ENCODE measurements around the gene KIF13A. TPM values are rescaled to one million over a fixed set of nuclear protein-coding genes. Genes with fewer than 3 reads are reported as not detected.
"Not testable (repeated sequence)": the region's sequence is repeated elsewhere in the genome, so short reads cannot be mapped to it uniquely, and the experiment has no call there.

Gene KIF13A
- total RNA-seq, 1 experiment from 2014 or later: 60.1 TPM

DNA sequence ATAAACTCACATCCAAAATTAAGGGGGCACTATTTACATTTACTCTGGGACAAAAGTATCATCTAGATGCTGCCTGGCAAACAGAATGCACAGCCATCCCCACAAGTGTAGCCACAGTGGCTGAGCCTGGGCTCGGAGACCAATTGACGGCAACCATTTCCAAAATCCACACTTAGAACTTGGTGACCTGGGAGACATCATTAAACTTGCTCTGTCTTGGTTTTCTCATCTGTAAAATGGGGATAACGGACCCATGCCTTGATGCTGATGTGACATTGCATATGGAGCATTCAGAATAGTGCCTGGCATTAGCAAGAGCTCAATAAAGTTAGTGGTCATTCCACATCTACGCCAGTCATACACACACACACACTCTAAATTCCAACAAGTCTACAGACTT is 140.7 kb downstream of the KIF13A start:
- no peak for DNase-seq (ENCODE audit: low read depth)

DNA sequence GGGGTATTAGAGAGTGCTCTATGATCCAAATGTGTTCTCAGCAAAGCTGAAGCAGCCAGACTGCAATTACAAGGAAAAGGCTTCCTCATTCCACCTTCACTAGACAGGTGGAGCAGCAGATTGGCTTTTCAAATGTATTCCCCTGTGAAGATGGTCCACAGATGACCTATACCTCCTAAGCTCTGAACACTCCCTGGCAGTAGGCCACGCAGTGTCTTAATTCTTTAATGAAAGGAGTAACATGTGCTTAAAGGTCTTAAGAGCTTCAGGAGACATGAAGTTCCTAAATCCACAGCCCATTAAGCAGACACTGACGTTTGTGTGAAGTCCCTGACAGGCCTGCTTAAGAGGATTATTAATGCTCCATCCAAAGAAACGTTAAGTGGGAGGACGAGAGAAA is 141.8 kb downstream of the KIF13A start:
- DNase-seq (ENCODE audit: low read depth): no peak

DNA sequence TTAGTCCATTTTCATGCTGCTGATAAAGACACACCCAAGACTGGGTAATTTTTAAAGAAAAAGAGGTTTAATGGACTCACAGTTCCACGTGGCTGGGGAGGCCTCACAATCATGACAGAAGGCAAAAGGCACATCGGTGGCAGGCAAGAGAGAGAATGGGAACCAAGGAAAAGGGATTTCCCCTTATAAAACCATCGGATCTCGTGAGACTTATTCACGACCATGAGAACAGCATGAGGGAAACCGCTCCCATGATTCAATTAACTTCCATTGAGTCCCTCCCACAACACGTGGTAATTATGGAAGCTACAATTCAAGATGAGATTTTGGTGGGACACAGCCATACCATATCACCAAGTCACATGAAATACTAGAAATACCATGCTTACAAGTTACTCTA is 142.5 kb downstream of the KIF13A start:
- DNase-seq (ENCODE audit: low read depth): not testable (repeated sequence)

DNA sequence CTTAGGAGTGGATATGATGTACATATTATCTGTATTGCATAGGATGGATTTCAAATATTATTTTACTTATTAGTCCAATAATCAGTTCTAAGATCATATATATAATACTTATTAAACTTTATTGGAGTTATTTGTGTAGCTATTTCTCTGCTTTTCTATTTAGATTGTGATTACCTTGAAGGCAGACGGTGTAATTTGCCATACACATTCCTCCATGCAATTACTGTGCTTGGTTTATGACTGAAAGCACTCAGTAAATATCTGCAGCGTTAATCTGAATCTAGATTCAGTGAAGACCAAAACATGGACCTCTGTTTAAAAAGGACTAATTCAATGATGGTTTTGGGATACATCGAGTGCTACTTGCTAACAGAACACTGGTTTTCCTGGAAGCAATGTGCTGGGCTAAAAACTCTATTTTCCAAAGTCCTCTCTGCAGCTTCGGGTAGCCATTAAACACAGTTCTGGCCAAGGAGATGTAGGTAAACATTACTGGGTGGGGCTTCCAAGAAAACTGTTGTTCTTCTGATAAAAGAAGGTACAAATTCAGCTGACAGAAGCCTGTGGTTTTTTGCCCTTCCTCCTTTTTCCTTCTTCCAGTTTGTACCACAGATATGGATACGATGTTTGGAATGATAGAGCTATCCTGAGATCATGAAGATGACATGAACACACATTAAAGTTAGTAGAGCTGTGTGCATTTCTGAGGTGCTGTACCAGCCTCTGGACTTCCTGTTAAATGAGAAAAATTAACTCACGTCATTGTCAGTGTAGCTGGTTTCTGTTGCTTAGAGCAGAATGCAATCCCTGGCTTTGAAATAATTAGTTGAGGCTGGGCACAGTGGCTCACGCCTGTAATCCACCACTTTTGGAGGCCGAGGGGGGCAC is 144.3 kb downstream of the KIF13A start:
- no peak for DNase-seq (ENCODE audit: low read depth)

DNA sequence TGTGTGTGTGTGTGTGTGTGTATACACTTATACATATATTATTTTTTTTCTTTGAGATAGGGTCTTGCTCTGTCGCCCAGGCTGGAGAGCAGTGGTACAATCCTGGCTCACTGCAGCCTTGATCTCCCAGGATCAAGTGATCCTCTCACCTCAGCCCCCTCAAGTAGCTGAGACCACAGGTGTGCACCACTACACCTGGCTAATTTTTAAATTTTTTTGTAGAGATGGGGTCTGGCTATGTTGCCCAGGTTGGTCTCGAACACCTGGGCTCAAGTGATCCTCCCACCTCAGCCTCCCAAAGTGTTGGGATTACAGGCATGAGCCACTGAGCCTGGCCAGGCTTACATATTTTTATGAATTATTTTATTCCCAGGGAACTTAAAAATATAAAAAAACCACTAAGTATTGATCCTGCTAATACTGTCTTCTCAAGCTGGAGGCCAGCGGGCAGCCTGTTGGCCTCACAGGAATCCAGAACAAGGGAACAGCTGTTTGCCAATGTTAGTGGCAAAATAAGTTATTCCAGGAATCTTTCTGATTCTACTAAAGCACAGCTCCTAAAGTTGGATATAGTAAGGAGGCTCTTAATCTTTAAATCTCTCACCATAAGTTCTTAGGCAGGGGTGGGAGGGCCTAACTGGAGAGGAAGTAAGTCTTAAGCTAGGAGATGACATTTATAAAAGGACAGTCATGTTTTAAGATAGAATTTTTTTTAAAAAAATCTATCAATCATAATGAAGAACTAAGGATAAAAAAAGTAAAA is 145.2 kb downstream of the KIF13A start:
- no peak for DNase-seq (ENCODE audit: low read depth)

DNA sequence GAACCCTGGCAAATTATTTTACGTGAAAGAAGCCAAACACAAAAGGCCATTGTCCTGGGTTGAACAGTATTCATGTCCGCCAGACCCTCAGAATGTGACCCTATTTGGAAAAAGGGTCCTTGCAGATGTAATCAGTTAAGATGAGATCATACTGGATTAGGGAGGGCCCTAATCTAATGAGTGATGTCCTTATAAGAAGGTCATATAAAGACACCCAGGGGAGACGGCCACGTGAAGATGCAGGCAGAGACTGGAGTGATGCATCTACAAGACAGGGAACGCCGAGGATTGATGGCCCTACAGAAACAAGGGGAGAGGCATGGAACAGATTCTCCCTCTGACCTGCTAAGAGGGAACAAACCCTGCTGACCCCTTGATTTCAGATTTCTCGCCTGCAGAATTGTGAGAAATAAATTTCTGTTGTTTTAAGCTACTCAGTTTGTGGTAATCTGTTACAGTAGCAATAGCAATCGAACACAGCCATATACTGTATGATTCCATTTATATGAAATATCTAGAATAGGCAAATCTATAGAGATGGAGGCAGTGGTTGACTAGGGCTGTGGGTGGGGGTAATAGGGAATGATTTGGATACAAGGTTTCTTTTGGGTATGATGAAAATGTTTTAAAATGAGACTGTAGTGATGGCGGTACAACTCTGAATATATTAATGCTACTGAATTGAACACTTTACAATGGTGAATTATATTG is 147.8 kb downstream of the KIF13A start:
- no peak for DNase-seq (ENCODE audit: low read depth)

DNA sequence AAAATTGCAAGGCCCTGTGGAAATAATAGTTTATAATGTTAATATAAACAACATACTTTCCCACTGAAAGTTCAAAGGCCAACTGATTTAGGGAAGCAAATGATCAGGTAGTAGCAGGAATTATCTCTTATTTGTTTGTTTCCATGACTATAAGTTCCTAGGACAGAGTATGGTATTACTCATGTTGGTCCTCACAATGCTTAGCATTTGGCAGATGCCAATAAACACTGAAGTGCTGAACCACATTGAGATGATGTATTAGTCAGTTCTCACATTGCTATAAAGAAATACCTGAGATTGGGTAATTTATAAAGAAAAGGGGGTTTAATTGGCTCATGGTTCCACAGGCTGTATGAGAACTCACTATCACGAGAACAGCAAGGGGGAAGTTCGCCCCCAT is 151.1 kb downstream of the KIF13A start:
- peak; percentile 75 for DNase-seq (ENCODE audit: low read depth)

DNA sequence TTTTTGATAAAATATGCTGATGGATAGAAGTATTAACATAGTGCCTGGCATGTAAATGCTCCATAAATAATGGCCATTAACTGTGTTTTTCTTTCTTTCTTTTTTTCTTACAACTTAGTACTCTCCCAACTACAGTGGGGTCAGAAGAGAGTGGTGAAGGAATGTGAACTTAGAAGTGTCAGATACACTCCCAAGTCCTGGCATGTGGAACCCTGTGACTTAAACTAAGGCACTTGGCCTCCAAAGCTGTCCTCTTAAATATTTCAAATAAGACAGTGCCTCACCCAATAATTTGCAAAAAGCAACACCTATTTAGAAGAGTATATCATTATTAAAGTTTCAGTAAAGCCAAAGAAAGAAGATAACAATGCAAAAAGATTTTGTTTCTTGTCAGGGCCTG is 151.7 kb downstream of the KIF13A start:
- no peak for DNase-seq (ENCODE audit: low read depth)

DNA sequence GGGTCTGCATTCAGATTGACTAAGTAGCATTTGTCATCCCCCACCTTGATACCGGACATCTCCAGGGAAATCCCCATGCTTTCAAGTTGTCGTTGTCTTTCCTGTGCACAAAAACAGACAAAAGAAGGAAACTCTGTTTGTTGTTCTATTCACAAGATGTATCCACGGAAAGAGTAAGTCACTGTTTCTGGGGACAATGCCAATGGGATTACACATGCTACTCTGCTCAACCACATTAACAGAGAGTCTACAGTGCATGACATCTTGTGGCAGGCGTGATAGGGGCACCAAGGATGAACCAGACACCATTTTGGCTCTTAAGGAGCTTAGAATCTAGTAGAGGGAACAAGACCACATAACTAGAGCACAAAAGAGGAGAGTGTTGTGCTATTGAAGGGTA is 156.3 kb downstream of the KIF13A start:
- peak; percentile 99 for DNase-seq (ENCODE audit: low read depth)

DNA sequence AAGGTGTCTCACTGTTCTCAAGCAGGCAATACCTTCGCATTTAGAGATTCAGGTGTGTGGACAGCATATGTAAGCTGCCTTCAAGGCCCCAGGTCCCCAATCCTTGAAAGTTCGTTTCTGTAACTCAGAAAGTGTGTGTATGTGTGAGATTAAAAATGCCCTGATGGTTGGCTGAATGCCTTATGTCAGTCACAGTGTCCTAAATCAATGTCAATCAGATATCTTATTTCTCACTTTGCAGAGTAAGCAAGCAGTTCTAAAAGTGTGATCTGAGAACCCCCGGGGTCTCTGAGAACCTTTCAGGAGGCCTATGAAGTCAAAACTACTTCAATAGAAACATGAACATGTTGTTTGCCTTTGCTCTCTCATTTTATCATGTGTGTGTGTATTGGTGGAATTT is 157.5 kb downstream of the KIF13A start:
- DNase-seq (ENCODE audit: low read depth): no peak

DNA sequence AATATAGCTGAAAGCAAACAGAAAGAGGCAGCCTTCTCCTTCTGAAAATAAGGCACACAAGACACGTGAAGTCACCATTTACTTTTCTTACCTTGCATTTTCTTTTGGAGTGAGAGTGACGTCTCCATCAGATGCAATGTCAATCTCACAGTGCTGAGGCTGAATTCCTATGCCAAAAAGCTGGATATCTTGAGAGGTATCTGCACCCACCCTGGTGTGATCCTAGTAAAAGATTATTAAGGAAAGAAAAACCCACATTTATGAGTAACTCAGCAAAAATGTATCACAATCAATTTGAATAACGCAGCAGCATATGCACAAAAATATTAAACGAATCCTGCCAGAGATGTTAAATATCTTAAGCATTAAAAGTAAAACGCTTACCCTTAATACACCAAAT is 159.3 kb downstream of the KIF13A start:
- DNase-seq (ENCODE audit: low read depth): no peak

DNA sequence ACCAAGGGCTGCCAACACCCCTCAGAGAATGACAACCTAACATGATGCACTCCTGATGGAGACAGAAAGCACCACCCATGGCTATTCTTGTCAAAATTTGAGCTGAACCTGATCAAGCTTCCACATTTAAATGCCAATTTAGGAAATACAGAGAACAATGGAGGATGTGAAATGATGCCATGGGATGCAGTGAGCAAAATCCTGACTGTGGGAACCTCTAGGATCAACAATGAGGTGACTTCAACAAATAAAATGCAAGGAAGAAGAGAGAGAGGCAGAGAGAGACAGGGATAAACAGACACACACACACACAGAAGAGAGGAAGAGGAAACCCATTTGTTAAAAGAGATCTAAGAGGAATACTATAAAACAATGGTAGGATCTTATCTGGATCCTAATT is 161.1 kb downstream of the KIF13A start:
- no peak for DNase-seq (ENCODE audit: low read depth)

DNA sequence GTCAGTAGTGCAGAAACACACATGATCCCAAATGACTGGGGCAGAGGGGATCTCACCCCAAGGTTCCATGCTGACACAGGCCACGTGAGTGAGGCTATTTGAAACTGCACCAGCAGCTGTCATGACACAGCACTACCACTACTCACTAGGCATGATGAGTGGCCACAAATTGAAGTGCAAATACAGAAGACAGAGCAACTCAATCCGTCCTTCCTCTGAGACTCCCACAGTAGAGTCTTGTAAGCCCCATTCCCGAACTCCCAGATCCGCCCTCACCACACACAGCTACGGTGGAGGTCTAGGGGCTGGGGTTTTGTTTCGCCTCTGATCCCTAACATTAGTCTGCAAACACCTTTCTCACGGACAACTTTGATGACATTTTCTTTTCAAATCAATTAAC is 167.4 kb downstream of the KIF13A start:
- DNase-seq (ENCODE audit: low read depth): peak; percentile 12

DNA sequence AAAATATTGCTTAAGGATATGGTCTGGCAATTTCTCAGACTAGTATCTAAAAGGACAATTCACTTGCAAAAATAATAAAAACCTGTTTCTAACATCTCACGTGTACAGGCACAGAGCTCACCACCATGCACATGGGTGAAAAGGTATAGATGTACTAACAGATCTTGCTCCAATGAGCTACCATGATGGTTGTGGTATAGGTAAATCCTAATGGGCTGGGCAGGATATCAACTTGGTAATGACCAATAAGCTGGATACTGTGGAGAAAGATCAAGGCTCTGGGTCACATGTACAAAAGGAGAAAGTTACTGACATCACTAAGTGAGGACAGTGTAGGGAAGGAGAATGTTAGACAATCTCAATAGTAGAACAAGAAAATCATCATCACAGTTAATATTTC is 169.7 kb downstream of the KIF13A start:
- DNase-seq (ENCODE audit: low read depth): no peak

DNA sequence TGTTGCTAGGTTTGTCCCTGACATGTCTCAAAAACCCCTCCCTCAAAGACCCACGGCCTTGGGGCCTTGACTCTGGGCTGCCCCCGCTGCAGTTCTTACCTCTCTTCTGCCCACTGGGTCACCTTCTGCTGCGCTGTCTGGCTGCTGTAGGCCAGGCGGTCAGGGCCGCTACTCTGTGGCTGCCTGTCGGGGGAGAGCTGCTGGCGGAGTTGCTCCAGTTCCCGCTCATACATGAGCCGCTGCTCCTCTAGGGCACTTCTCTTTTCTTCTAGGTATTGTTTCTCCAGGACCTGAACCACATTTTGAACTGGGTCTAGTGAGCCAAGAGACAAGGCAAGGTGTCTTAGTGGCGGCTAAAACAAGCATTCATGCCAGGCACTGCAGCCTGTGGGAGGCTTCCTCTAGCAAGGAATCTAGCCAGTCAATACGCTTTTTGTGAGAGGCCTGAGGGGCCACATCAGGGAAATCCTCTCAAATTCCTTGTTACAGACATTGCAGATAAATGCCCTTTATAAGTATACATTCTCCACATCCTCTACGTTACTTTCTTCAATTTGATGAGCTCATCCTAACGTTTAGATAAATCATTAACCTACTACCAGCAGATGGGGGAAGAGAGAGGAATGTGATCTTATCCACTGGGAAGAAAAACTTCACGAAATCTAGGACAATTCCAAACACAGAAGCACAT is 170.4 kb downstream of the KIF13A start:
- peak; percentile 16 for DNase-seq (ENCODE audit: low read depth)

DNA sequence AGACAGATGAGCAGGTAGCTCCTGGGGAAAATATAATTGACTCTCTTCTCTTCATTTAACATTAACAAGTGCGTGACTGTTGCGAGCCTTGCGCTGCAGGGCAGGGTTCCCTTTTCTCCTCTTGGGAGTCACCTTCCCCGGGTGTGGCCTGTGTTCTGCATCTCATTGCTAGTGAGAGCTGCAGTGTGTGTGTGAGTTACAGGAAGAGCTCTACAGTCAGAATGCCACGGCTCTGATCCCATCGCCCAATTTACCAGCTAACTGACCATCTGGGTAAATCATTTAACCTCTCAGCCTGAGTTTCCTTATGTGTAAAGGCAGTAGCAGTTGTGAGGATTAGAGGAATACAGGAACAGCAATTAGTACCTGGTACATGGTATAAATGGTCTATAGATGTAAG is 173.9 kb downstream of the KIF13A start:
- no peak for DNase-seq (ENCODE audit: low read depth)

DNA sequence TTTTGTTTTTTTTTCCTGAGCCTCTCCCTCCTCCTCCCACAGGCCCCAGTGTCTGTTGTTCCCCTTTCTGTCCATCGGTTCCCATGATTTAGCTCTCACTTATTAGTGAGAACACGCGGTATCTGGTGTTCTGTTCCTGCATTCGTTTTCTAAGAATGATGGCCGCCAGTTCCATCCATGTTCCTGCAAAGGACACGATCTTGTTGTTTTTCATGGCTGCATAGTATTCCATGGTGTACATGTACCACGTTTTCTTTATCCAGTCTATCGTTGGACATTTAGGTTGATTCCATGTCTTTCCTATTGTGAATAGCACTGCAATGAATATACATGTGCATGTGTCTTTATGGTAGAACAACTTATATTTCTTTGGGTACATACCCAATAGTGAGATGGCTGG is 175.1 kb downstream of the KIF13A start:
- DNase-seq (ENCODE audit: low read depth): no peak

DNA sequence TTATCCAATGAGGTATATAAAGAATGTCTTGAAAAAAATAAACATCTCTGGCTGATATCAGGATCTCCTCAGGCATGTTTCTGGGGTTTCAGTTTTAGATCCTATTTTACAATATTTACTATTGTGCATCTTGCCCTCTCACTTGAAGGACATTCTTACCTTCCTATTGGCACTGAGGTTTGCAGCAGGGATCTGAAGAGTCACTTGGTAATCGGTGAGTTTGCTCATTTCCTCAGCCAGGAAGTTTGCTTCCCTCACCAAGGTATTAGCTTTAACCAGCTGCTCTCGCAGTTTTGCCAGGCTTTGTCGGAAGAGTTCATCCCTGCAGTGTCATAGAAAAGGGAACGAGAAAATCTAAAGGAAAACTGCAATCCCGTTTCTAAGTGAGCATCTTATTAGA is 178.8 kb downstream of the KIF13A start:
- DNase-seq (ENCODE audit: low read depth): peak; percentile 17

DNA sequence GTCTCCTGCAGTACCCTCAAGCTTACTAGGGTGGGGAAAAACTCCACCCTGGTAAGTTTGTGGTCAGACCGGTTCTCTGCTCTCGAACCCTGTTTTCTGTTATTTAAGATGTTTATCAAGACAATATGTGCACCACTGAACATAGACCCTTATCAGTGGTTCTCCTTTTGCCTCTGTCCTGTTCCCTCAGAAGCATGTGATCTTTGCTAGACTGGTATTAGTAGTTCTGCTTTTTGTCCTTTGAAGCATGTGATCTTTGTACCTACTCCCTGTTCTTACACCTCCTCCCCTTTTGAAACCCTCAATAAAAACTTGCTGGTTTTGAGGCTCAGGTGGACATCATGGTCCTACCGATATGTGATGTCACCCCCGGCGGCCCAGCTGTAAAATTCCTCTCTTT is 180.0 kb downstream of the KIF13A start:
- DNase-seq (ENCODE audit: low read depth): not testable (repeated sequence)

DNA sequence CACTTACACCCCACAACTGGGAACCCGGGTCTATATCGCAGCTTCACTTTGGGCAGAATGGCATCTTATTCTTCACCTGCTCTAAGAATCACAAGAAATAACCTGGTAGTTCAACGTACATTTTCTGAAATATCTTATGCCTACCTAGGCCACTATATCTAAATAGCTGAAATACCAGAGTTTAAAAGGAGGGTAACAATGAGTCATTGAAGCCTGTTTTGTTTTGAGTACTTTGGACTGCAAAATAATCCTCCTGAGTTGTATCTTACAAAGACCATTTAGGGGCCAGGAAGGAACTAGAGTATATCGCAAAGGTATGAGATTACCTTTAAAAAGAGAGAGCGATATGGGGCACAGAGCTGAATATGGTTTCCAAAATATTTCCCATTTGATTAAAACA is 184.0 kb downstream of the KIF13A start:
- DNase-seq (ENCODE audit: low read depth): no peak

DNA sequence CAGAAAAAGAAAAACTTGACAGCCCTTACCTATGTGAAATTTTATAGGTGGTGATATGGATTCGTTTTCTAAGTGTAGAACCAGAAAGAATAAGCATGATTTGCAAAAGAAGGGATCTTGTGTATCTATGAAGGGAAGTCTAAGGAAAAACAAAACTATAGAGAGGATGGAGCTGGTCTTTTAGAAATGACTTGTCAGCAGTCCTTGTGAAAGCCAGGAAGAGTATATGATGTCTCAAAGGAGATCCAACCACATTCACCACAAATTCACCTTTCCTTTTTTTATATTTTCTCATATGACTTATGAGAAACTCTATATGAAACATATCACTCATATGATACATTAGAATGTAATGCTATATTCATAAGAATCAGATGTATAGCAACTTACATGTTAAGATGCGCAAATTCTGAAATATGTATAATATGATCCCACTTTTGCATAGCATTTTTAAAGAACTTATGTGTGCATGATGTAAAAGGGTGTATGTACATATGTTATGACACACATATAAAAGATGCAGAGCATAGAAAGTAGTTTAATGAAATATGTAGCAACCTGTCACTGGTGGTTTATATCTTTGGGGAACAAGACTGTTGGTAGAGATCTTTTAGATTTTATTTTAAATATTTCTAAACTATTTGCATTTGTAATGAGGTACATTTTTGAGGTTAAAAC is 188.8 kb downstream of the KIF13A start:
- no peak for DNase-seq (ENCODE audit: low read depth)

All from M059J (cell line).